Coronary artery (tissue), 2 donors: ENCODE results near the gene CDC14A.

Experiments used
- DNase-seq: peaks from one replicate; pipeline ENCODE4 v3.0.0-alpha.2; 2017; ENCODE audit warnings: low spot score
- H3K27ac ChIP-seq, 2 donors: fragments of 200-600 bp; sonication (generic); one replicate each; pipeline ENCODE4 v1.5.1; 2016 to 2019
- H3K4me3 ChIP-seq: fragments of 200-600 bp; sonication (generic); 2 replicates; pipeline ENCODE4 v1.5.1; 2016; ENCODE audit warnings: mild to moderate bottlenecking, moderate library complexity
- CTCF ChIP-seq: fragments of 200-600 bp; sonication (generic); IDR thresholded peaks from one replicate; pipeline ENCODE4 v1.5.1; 2019; ENCODE audit warnings: antibody characterized with exemption

CDC14A gene

GRCh38 chr1:100353988-100354387, 1.7 kb downstream of the CDC14A start:
- DNase-seq, result no peak
- Histone ChIP-seq H3K27ac (no peak overlapping the region), H3K4me3 (peak overlapping the region; percentile 93)
- TF ChIP-seq CTCF, result no peak

GRCh38 chr1:100354971-100355394, 2.7 kb downstream of the CDC14A start:
- Histone ChIP-seq H3K27ac (no peak overlapping the region), H3K4me3 (no peak overlapping the region)
- TF ChIP-seq CTCF, result no peak
- no peak for DNase-seq

- peak; percentile 11 for TF ChIP-seq CTCF
- no peak overlapping the region for H3K27ac ChIP-seq
- DNase-seq, result no peak
- H3K4me3 ChIP-seq, result no peak overlapping the region
These were observed 5.9 kb downstream of the CDC14A start for GRCh38 chr1:100358210-100358609.

- DNase-seq, result no peak
- Histone ChIP-seq H3K4me3 (no peak overlapping the region), H3K27ac (no peak overlapping the region)
- TF ChIP-seq CTCF, result no peak
These were observed 6.8 kb downstream of the CDC14A start for GRCh38 chr1:100359139-100359538.

GRCh38 chr1:100360790-100361510, 8.6 kb downstream of the CDC14A start:
- TF ChIP-seq CTCF, result no peak
- Histone ChIP-seq H3K4me3 (no peak overlapping the region), H3K27ac (no peak overlapping the region)
- DNase-seq, result no peak

GRCh38 chr1:100361511-100362089, 9.3 kb downstream of the CDC14A start:
- DNase-seq, result no peak
- H3K4me3 ChIP-seq, result no peak overlapping the region
- H3K27ac ChIP-seq, result no peak overlapping the region
- TF ChIP-seq CTCF, result no peak

GRCh38 chr1:100362821-100363466, 10.6 kb downstream of the CDC14A start:
- DNase-seq, result no peak
- no peak for TF ChIP-seq CTCF
- no peak overlapping the region for H3K27ac ChIP-seq
- H3K4me3 ChIP-seq, result no peak overlapping the region
